NCI-H2029 treated with DMSO at 0.1 percent for 48 hours (cell line): ENCODE data around the gene PTPRU.

Source experiments
- DNase-seq: peaks from one replicate; lab custom pipeline; 2025; lab: John Stamatoyannopoulos, UW

PTPRU gene

DNA sequence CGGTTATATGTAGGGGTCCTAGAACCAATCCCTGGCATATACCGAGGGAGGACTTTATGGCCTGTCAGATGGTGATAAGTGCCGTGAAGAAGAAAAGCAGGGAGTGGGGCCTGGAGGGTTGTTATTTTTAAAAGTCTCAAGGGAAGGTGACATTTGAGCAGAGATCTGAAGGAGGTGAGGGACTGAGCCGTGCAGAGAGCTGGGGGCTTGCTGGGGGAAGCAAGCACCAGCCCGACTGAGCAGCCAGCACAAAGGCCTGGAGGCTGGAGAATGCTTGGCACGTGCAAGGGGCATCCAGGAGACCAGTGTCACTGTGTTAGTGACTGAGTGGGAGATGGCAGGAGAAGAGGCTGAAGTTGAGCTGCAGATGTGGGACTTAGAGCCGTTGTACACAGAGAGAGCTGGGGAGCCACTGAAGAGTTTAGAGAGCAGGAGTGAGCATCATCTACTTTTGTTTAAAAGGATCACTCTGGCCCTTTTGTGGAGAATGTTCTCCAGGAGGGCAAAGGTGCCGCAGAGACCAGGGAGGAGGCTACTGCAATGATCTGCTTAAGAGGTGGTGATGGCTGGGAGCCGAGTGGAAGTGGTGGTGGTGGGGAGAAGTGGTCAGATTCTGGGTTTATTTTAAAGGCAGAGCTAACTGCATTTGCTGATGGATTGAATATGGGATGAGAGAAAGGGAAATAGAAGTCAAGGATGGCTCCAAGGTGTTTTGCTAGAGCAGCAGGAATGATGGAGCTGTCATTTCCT is 31.2 kb downstream of the PTPRU start:
- DNase-seq: no peak

DNA sequence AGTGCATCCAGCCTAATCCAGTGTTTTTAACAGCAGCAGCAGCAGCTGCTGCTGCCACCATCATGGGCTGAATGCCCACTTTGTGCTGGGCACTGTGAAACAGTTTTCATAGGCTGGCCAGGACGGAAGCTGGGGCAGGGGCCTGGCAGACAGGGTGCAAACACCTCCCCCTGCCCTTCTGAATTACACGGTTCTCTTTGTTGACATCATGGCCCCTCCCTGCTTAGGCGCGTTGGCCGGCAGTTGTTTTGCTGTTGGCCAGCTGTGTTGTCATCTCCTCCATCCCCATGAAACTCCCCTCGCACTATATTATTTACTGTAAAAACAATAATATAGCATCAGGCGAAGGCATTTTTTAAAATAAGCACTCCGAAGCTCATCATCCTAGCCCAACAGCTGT is 33.1 kb downstream of the PTPRU start:
- no peak for DNase-seq

- no peak for DNase-seq
Observed at GRCh38 chr1:29270929-29271521, 34.7 kb downstream of the PTPRU start.

GRCh38 chr1:29271724-29272123 is 35.4 kb downstream of the PTPRU start:
- no peak for DNase-seq

GRCh38 chr1:29272147-29272907 is 36.0 kb downstream of the PTPRU start:
- no peak for DNase-seq

GRCh38 chr1:29275435-29275834 is 39.1 kb downstream of the PTPRU start:
- DNase-seq: no peak

GRCh38 chr1:29278124-29278523 is 41.8 kb downstream of the PTPRU start:
- no peak for DNase-seq

- DNase-seq: no peak
Observed at GRCh38 chr1:29279406-29279805, 43.1 kb downstream of the PTPRU start.

DNA sequence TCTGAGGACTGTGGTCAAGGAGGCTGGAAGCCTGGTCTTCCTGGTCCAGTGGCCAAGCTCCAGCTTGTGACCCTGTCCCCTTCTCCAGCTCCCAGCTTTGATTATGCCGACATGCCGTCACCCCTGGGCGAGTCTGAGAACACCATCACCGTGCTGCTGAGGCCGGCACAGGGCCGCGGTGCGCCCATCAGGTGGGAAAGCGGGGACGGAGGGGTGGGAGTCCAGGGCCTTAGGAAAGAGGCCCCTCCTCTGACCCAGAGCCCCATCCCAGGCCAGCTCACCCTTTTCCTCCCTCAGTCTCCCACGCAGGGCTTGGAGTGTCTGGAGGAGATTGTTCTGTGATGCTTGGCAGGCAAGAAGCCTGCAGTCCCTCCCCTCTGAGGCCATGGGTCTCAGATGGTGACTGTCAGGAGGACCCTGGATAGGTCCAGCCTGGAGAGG is 43.6 kb downstream of the PTPRU start:
- DNase-seq: no peak

DNA sequence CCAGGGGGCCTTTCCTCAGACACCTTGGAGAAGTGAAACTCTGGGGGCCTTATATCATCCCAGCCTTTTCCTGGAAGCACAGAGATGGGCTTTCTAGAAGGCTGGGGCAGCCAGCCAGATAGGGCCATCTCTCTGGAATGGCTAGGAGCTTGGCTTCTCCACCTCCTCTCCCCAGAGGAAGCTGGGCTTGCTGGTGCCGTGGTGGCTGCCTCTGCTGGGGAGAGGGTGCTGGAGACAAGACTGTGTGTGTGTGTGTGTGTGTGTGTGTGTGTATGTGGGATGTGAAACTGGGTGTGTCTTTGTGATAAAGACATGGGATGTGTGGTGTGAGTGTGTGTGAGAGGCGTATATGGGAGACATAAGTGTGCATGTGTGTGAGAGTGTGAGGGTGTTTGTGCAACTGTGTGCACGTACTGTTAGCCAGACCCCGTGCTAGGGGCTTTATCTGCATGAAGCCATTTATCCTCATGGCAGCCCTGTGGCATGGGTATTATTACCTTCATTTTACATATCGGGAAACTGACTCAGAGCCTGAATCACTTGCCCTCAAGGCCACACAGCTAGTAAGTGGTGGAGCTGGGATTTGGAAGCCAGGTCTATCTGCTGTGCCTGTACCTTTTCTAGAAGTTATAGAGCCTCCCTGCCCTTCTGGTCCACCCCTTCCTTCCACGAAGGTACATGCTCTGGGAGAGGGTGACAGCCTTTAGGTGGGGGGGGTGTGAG is 44.2 kb downstream of the PTPRU start:
- no peak for DNase-seq

DNA sequence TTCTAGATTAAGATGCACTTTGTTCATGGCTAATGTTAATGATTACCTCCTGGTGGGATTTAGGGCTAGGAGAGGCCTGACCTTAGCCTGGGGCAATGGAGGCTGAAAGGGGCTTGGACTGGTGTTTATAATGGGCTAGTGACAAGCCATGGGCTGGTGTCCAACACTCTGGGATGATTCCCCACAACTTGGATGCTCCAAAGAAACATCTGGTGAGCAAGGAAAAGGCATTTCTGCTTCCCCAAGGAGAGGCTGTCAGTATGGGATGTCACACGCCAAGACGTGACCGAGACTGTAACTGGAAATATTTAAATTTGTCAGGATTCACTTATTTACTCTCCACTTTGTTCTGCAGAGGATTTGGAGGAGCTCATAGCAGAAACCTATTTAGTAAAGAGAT is 45.2 kb downstream of the PTPRU start:
- DNase-seq: no peak

DNA sequence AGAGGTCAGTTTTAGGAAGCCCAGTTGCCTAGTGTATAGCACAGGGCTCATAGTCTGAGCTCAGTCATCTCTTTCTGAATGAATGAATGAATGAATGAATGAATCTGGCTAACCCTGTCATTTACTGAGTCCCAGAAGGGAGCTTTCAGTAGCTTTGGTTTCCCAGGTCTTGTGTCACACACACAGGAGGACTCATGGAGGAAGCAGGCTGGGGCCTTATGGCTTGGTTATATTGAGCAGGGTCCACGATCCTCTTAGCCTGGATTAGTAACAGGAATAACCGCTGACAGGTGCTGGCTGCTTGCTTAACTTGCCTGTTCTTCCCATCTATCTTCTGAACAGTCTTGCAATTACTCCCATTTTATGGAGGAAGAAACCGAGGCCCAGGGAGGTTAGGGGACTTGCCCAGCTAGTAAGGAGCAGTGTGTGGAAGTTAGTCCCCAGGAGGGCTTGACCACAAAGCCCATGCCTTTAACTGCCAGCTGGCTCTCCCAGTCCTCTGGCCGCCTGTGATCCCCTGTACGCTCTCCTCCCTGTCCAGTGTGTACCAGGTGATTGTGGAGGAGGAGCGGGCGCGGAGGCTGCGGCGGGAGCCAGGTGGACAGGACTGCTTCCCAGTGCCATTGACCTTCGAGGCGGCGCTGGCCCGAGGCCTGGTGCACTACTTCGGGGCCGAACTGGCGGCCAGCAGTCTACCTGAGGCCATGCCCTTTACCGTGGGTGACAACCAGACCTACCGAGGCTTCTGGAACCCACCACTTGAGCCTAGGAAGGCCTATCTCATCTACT is 46.0 kb downstream of the PTPRU start:
- no peak for DNase-seq

GRCh38 chr1:29282924-29283803 is 46.8 kb downstream of the PTPRU start:
- DNase-seq: no peak

GRCh38 chr1:29283804-29284195 is 47.5 kb downstream of the PTPRU start:
- no peak for DNase-seq

DNA sequence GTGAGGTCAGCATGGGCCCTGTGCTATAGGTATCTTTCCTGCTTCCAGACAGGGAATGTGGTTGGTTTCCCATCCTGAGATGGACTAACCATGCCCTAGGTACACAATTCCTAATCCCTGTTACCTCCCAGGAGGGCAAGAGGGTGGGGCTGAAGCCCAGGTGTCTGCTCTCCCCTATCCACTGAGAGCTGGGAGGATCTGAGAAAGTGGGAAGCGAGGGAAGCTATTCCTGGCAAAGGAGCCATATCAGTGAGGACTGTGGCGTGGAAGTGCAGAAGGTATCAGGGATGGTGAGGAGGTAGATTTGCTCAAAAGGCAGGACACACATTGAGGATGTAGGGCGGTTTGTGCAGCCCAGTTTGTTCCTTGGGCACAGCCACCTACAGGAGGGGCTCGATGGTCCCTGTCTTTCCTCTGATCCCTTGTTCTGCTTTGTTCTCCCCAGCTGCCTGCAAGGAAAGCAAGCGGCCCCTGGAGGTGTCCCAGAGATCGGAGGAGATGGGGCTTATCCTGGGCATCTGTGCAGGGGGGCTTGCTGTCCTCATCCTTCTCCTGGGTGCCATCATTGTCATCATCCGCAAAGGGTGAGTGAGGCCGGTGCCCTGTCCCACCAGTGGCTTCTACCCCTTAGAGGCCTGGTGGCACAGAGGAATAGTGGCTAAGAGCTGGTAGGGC is 48.1 kb downstream of the PTPRU start:
- no peak for DNase-seq

DNA sequence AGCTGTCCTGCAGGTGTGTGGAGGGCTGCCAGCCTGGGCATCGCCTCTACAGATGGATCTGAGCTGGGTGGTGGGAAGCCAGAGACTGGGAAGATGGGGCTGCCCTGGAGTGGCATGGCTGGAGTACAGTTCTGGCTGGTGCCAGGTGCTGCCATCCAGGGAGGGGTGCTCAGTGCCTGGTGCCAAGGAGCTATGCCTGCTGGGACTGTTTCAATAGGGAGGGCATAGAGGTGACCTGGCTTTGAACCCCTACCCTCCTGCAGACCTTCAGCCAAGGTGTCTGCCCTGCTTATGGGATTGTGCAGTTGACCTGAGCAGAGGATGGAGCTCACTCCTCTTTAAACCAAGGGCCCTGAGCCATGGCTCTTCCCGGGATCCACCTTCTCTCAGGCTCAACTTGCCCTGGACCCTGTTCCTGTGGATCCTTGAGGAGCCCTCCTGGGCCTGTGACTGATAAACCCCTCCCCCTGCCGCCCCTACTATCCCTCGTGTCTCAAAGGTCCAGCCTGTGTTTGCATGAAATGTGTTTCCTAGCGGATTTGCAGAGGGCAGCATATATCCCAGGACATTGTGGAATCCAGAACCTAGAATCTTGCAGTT is 48.7 kb downstream of the PTPRU start:
- DNase-seq: no peak

GRCh38 chr1:29285771-29286170 is 49.4 kb downstream of the PTPRU start:
- no peak for DNase-seq

DNA sequence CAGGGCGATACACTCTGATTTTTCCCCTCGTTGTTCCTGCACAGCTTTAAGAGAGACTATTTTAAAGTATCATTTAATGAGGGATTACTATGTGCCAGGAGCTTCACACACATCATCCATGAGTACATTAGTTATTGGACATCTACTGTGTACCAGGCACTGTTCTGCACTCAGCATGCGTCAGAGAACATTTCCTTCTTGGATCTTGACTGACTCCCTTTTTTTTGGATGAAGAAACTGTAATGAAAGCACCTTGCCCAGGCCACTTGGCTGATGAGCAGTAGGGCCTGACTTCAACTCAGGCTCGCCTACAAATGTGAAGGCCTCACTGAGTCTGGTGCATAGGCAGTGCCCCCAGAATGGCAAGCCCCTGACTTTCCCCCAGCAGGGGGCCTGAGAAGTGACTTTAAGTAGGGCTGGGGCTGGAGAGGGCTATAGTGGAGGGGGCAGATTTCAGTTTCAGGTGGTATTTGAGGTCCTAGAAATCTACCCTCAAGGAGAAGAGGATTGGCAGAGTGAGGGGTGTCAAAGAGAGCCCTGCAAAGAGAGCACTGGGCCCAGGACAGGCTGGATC is 50.0 kb downstream of the PTPRU start:
- DNase-seq: no peak

- no peak for DNase-seq
Observed at GRCh38 chr1:29289493-29289892, 53.2 kb downstream of the PTPRU start.
